ENCODE measurements around the gene RNF166. TPM values are rescaled to one million over a fixed set of nuclear protein-coding genes. Genes with fewer than 3 reads are reported as not detected.
A peak's percentile ranks its signal among the peaks of the same experiment; 100 is the strongest.

The RNF166 gene
- total and polyA plus RNA-seq, 2 of the 13 experiments (the other 11 are each of a cell fraction or from before 2014, with no cell fraction given), result 21.4 to 23.0 TPM

DNA sequence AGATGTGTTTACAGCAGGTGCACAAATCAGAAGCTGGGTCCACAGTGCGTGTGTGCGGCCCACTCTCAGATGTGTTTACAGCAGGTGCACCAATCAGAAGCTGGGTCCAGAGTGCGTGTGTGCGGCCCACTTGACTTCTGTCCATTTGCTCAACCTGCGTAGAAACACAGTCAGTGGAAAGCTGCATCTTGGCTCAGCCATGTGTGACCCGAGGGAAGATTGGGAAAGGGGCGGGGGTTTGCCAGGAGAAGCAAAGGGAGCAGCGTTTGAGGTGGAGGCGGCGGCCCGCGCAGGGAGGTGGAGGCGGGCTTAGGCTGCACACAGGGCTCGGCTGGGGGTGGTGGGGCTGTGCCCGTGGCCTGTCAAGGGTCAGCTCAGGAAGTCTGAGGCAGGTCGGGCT, 4.3 kb upstream of the RNF166 start (continued):
- TF ChIP-seq GABPA (IDR thresholded peaks at IDR 0.05; ENCODE audit: low read depth, low read length) (no peak), GABPA (CRISPR knock-in tag; IDR thresholded peaks at IDR 0.05; ENCODE audit: low read depth) (no peak), HNF4A (CRISPR knock-in tag; IDR thresholded peaks at IDR 0.05) (peak; percentile 49; the same call in 1 of the 2 replicates), FOXO1 (CRISPR knock-in tag; IDR thresholded peaks at IDR 0.05) (no peak), ZNF572 (CRISPR knock-in tag; IDR thresholded peaks at IDR 0.05) (no peak), KMT2A (CRISPR knock-in tag; IDR thresholded peaks at IDR 0.05) (no peak), ZBTB38 (CRISPR knock-in tag; IDR thresholded peaks at IDR 0.05) (peak; percentile 95; the same call in 1 of the 2 replicates), AKAP8 (CRISPR knock-in tag; IDR thresholded peaks at IDR 0.05) (peak; percentile 46; the same call in 1 of the 2 replicates), ZBTB33 (CRISPR knock-in tag; IDR thresholded peaks at IDR 0.05) (no peak), FOXA3 (CRISPR knock-in tag; IDR thresholded peaks at IDR 0.05) (no peak), AGO2 (optimal IDR thresholded peaks at IDR 0.05; ENCODE audit: low read depth, low read length) (peak; percentile 37)
- TF ChIP-seq, protein P1, sequence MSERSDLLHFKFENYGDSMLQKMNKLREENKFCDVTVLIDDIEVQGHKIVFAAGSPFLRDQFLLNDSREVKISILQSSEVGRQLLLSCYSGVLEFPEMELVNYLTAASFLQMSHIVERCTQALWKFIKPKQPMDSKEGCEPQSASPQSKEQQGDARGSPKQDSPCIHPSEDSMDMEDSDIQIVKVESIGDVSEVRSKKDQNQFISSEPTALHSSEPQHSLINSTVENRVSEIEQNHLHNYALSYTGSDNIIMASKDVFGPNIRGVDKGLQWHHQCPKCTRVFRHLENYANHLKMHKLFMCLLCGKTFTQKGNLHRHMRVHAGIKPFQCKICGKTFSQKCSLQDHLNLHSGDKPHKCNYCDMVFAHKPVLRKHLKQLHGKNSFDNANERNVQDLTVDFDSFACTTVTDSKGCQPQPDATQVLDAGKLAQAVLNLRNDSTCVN (CRISPR knock-in tag; IDR thresholded peaks at IDR 0.05; ENCODE audit: borderline replicate concordance), result no peak
- TF ChIP-seq, protein P2, sequence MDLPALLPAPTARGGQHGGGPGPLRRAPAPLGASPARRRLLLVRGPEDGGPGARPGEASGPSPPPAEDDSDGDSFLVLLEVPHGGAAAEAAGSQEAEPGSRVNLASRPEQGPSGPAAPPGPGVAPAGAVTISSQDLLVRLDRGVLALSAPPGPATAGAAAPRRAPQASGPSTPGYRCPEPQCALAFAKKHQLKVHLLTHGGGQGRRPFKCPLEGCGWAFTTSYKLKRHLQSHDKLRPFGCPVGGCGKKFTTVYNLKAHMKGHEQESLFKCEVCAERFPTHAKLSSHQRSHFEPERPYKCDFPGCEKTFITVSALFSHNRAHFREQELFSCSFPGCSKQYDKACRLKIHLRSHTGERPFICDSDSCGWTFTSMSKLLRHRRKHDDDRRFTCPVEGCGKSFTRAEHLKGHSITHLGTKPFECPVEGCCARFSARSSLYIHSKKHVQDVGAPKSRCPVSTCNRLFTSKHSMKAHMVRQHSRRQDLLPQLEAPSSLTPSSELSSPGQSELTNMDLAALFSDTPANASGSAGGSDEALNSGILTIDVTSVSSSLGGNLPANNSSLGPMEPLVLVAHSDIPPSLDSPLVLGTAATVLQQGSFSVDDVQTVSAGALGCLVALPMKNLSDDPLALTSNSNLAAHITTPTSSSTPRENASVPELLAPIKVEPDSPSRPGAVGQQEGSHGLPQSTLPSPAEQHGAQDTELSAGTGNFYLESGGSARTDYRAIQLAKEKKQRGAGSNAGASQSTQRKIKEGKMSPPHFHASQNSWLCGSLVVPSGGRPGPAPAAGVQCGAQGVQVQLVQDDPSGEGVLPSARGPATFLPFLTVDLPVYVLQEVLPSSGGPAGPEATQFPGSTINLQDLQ (CRISPR knock-in tag; IDR thresholded peaks at IDR 0.05), result no peak
- TF ChIP-seq, protein P3, sequence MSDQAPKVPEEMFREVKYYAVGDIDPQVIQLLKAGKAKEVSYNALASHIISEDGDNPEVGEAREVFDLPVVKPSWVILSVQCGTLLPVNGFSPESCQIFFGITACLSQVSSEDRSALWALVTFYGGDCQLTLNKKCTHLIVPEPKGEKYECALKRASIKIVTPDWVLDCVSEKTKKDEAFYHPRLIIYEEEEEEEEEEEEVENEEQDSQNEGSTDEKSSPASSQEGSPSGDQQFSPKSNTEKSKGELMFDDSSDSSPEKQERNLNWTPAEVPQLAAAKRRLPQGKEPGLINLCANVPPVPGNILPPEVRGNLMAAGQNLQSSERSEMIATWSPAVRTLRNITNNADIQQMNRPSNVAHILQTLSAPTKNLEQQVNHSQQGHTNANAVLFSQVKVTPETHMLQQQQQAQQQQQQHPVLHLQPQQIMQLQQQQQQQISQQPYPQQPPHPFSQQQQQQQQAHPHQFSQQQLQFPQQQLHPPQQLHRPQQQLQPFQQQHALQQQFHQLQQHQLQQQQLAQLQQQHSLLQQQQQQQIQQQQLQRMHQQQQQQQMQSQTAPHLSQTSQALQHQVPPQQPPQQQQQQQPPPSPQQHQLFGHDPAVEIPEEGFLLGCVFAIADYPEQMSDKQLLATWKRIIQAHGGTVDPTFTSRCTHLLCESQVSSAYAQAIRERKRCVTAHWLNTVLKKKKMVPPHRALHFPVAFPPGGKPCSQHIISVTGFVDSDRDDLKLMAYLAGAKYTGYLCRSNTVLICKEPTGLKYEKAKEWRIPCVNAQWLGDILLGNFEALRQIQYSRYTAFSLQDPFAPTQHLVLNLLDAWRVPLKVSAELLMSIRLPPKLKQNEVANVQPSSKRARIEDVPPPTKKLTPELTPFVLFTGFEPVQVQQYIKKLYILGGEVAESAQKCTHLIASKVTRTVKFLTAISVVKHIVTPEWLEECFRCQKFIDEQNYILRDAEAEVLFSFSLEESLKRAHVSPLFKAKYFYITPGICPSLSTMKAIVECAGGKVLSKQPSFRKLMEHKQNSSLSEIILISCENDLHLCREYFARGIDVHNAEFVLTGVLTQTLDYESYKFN (CRISPR knock-in tag; conservative IDR thresholded peaks at IDR 0.05), result peak; percentile 77
- TF ChIP-seq, protein P4, sequence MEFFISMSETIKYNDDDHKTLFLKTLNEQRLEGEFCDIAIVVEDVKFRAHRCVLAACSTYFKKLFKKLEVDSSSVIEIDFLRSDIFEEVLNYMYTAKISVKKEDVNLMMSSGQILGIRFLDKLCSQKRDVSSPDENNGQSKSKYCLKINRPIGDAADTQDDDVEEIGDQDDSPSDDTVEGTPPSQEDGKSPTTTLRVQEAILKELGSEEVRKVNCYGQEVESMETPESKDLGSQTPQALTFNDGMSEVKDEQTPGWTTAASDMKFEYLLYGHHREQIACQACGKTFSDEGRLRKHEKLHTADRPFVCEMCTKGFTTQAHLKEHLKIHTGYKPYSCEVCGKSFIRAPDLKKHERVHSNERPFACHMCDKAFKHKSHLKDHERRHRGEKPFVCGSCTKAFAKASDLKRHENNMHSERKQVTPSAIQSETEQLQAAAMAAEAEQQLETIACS (CRISPR knock-in tag; IDR thresholded peaks at IDR 0.05), result no peak
